Medulla oblongata (tissue), 1 donor: ENCODE measurements around the gene ZNF492.
"Not testable (repeated sequence)": the region's sequence is repeated elsewhere in the genome, so short reads cannot be mapped to it uniquely, and the experiment has no call there.

Experiments
- DNase-seq: peaks from one replicate; pipeline ENCODE4 v3.0.0-alpha.2; 2015; ENCODE audit errors: extremely low spot score

Gene ZNF492

DNA sequence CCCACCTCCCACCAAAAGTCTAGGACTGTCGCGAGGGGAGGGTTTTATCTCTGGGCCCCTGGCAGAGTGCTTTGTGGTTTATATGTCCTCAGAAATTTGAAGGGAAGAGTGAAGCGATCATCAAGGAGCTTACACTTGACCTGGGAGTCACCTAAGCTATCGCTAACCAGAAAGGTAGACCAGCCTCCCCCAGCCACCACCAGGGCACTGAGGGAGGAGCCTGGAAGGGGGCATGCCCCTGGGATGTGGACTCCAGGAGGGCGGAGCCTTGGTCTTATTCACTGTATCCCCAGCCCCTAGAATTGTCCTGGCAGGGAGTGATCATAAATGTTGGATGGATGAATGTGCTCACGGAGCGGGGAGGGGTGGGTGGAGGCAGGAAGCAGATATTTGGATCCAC lies 16.9 kb upstream of the ZNF492 start:
- not testable (repeated sequence) for DNase-seq

GRCh38 chr19:22617614-22618320 lies 16.4 kb upstream of the ZNF492 start:
- no peak for DNase-seq

DNA sequence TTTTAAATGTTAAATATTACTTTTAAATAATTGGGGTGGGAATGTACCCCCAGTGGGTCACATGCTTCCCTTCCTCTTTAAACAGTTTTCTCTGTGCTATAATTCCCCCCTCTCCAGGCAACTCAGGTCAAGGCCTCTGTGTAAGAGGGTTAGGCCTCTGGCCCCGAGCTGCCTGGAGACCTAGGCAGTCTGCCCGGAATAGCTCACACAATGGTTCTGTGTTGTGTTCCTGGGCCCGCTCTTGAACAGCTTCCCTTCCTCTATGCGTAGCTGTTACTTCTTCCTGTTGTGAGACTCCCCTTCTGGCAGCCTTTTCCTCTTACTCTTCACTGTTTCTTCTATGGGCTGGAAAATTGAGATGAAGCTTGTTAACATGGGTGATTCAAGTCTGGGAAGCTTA lies 14.8 kb upstream of the ZNF492 start:
- DNase-seq = peak; percentile 48

- no peak for DNase-seq
Measured at GRCh38 chr19:22619932-22620331, 14.2 kb upstream of the ZNF492 start.

DNA sequence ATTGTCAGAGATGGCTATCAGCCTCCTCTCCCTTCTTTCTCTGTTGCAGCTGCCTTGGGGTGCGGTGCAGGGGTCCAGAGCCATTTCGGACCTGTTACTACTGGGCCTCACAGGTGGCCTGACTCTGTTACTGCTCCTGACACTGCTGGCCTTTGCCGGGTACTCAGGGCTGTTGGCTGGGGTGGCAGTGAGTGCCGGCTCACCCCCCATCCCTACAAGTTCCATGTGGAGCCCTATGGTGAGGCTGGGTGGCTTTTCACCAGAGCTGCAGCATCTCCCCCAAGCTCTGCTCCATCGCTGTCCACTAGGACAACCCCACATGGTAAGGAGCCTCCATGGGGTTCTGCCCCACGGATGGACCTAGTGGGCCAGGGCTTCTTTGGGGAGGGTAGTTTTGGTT lies 13.7 kb upstream of the ZNF492 start:
- no peak for DNase-seq

DNA sequence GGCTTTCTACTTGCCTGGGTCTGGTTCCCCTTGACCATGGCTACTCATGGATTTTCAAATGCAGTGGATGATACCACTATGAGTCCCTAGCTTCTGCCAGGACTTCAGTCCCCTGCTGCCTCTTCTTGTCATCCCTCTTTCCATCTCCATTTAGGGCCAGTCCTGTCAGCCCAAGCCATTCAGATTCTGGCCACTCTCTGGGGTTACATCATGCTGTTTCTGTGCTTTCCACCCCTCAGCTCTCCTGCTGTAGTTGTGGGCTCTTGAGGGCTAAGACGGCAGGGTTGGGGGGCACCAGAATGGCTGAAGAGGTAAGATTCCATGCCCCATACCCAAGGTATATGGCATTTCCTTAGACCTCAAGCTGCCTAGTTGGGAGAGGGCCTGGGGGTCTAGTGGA lies 13.2 kb upstream of the ZNF492 start:
- DNase-seq = no peak

DNA sequence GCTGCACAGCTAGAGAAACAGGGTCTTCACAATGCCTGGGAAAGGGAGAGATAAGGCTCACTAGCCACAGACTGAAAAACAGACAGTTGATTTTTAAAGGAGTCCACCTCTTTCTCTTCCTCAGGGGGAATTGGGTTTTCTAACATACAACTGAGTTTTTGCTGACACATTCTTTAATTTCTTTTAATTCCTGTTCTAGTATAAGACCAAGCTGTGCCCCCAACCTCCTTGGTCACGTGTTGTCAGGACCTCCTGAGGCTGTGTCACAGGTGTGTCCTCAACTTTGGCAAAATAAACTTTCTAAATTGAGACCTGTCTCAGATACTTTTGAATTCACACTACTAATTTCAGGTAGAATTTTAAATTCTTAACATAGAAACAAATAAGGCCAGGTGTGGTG lies 12.1 kb upstream of the ZNF492 start:
- no peak for DNase-seq

GRCh38 chr19:22622901-22623840 lies 11.0 kb upstream of the ZNF492 start:
- DNase-seq = no peak

DNA sequence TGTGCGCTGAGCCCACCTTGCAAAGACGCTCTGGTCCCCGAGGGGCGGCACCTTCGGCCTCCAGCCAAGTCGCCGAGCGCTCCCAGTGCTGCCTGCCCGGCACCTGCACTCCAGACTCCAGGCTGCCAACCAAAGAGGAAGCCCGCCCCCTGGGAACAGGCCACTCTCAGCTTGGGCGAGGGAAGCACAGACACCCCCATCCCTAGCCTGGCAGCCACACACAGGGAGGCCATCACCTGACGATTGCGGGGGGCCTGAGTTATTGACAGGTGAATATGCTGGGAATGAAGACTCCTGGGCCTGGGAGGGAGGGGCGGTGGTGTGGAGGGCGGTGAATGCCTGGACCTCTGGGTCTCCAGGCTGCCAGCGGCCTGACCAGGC lies 10.3 kb upstream of the ZNF492 start:
- no peak for DNase-seq

- no peak for DNase-seq
Measured at GRCh38 chr19:22625266-22626035, 8.7 kb upstream of the ZNF492 start.

- no peak for DNase-seq
Measured at GRCh38 chr19:22627526-22627925, 6.6 kb upstream of the ZNF492 start.

- DNase-seq = no peak
Measured at GRCh38 chr19:22628401-22628800, 5.7 kb upstream of the ZNF492 start.

- no peak for DNase-seq
Measured at GRCh38 chr19:22634450-22634827, 315 bp downstream of the ZNF492 start.

- DNase-seq = not testable (repeated sequence)
Measured at GRCh38 chr19:22685493-22685892, 51.4 kb downstream of the ZNF492 start.

GRCh38 chr19:22702661-22703060 lies 68.5 kb downstream of the ZNF492 start:
- DNase-seq = not testable (repeated sequence)

DNA sequence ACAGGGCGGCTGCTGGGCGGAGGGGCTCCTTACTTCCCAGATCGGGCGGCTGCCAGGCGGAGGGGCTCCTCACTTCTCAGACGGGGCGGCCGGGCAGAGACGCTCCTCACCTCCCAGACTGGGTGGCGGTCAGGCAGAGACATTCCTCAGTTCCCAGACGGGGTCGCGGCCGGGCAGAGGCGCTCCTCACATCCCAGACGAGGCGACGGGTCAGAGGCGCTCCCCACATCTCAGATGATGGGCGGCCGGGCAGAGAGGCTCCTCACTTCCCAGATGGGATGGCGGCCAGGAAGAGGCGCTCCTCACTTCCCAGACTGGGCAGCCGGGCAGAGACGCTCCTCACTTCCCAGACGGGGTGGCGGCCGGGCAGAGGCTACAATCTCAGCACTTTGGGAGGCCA lies 69.0 kb downstream of the ZNF492 start:
- DNase-seq = not testable (repeated sequence)

DNA sequence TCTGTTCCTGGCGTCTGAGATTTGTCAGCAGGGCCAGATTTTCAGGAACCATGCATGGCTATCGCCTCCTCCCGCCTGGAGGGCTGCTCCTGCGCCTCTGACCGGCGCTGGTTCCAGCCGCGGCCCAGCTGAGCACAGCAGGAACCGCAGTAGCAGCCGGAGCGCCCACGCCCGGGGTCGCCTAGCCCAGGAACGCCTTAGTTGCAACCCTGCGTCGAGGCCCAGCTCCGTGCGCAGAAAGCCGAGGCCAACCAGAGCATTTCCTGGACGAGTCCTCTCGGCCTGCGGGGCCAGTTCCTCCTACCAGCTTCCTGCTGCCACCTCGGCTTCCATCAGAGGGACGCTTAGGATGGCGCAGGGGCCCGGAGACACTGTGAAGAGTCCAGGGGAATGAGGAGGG lies 74.9 kb downstream of the ZNF492 start:
- no peak for DNase-seq
